ENCODE results near the gene MTIF2. TPM values are rescaled to one million over a fixed set of nuclear protein-coding genes. Genes with fewer than 3 reads are reported as not detected.
"Not testable (repeated sequence)": the region's sequence is repeated elsewhere in the genome, so short reads cannot be mapped to it uniquely, and the experiment has no call there.

MTIF2 gene
- total RNA-seq, 4 donors from 2014 or later: 22.7 to 34.4 (median 33.5) TPM

- H3K36me3 ChIP-seq: no peaks in the 10 kb centered on the region
- H3K27ac ChIP-seq: peak overlapping the region; percentile 70 to 79 (median 77)
- DNase-seq: peak; percentile 63
- peak overlapping the region in 1 of 4 donors; percentile 25 for H3K4me3 ChIP-seq
- intact Hi-C loops (cut with DNase I; ENCODE audit: low total_unique reads) (no loop called here), in situ Hi-C loops (cut with MboI; ENCODE audit: low pct_ligation_motif_present in 1 of 4, low pct_unique_long_range_greater_than_20kb in 1 of 4, low sequenced_read_pairs in 3 of 4) (no loop called here)
- H3K4me1 ChIP-seq: peaks cover 0 to 22% (median 11%) of the 10 kb centered on the region in 4 donors
- no peaks in the 10 kb centered on the region for H3K9me3 ChIP-seq
- no peaks in the 10 kb centered on the region for H3K27me3 ChIP-seq
- 29 to 31% methylated on average over 3 of the region's 3 CpGs for WGBS, 2 donors (ENCODE audit: low coverage in 1 of 2)
- TF ChIP-seq POLR2AphosphoS5 (IDR thresholded peaks at IDR 0.05): peak in 1 of 3 donors; percentile 18
- TF ChIP-seq EP300 (IDR thresholded peaks at IDR 0.05; ENCODE audit: low read depth): no peak
Observed at GRCh38 chr2:55277310-55277709, 8.3 kb upstream of the MTIF2 start.

GRCh38 chr2:55274346-55274745 lies 5.3 kb upstream of the MTIF2 start:
- H3K9me3 ChIP-seq; H3K36me3 ChIP-seq; H3K27ac ChIP-seq; H3K27me3 ChIP-seq; intact Hi-C loops (cut with DNase I; ENCODE audit: low total_unique reads); H3K4me3 ChIP-seq; DNase-seq: not testable (repeated sequence)
- H3K4me1 ChIP-seq: peaks cover 7 to 27% (median 11%) of the 10 kb centered on the region in 4 donors
- 92 to 100% methylated on average over 2 of the region's 2 CpGs for WGBS, 2 donors (ENCODE audit: low coverage in 1 of 2)
- in situ Hi-C loops (cut with MboI; ENCODE audit: low pct_ligation_motif_present in 1 of 4, low pct_unique_long_range_greater_than_20kb in 1 of 4, low sequenced_read_pairs in 3 of 4): loop anchor here in 1 of 4 donors (25.0 kb wide), 1 partner anchor 163 kb away; no protein-coding TSS in a partner anchor

GRCh38 chr2:55269645-55269990 lies 587 bp upstream of the MTIF2 start:
- in situ Hi-C loops (cut with MboI; ENCODE audit: low pct_ligation_motif_present in 1 of 4, low pct_unique_long_range_greater_than_20kb in 1 of 4, low sequenced_read_pairs in 3 of 4) (loop anchor here in 1 of 4 donors (25.0 kb wide), 1 partner anchor 168 kb away; no protein-coding TSS in a partner anchor), intact Hi-C loops (cut with DNase I; ENCODE audit: low total_unique reads) (no loop called here)
- Histone ChIP-seq H3K27ac (peak overlapping the region; percentile 84 to 91 (median 89)), H3K36me3 (peaks cover 0 to 12% (median 0%) of the 10 kb centered on the region in 4 donors), H3K9me3 (no peaks in the 10 kb centered on the region), H3K4me1 (peaks cover 7 to 22% (median 14%) of the 10 kb centered on the region in 4 donors), H3K27me3 (no peaks in the 10 kb centered on the region), H3K4me3 (peak overlapping the region; percentile 24 to 76 (median 58))
- no peak for DNase-seq
- WGBS, 2 donors (ENCODE audit: low coverage in 1 of 2): 41 to 42% methylated on average over 7 of the region's 7 CpGs
- TF ChIP-seq EP300 (IDR thresholded peaks at IDR 0.05; ENCODE audit: low read depth): no peak
- no peak for TF ChIP-seq CTCF (IDR thresholded peaks at IDR 0.05)
- no peak for TF ChIP-seq POLR2A (IDR thresholded peaks at IDR 0.05)
- no peak for TF ChIP-seq POLR2AphosphoS5 (IDR thresholded peaks at IDR 0.05)

- TF ChIP-seq CTCF (IDR thresholded peaks at IDR 0.05) (peak in 2 of 5 experiments; percentile 9 to 11), POLR2A (IDR thresholded peaks at IDR 0.05) (no peak)
- DNase-seq: no peak
- H3K27ac ChIP-seq: peak overlapping the region; percentile 84 to 91 (median 89)
- no peaks in the 10 kb centered on the region for H3K9me3 ChIP-seq
- intact Hi-C loops (cut with DNase I; ENCODE audit: low total_unique reads): no loop called here
- H3K27me3 ChIP-seq: no peaks in the 10 kb centered on the region
- peak overlapping the region; percentile 39 to 76 (median 58) for H3K4me3 ChIP-seq
- WGBS, 2 donors (ENCODE audit: low coverage in 1 of 2): 16% methylated on average over 13 of the region's 13 CpGs
- H3K4me1 ChIP-seq: peaks cover 7 to 22% (median 14%) of the 10 kb centered on the region in 4 donors
- in situ Hi-C loops (cut with MboI; ENCODE audit: low pct_ligation_motif_present in 1 of 4, low pct_unique_long_range_greater_than_20kb in 1 of 4, low sequenced_read_pairs in 3 of 4): loop anchor here in 1 of 4 donors (25.0 kb wide), 1 partner anchor 169 kb away; no protein-coding TSS in a partner anchor
- H3K36me3 ChIP-seq: peaks cover 0 to 24% (median 2%) of the 10 kb centered on the region in 4 donors
Observed at GRCh38 chr2:55268288-55268906, 634 bp downstream of the MTIF2 start.

- H3K4me1 ChIP-seq; H3K27me3 ChIP-seq; H3K27ac ChIP-seq; intact Hi-C loops (cut with DNase I; ENCODE audit: low total_unique reads); DNase-seq; H3K9me3 ChIP-seq; H3K4me3 ChIP-seq: not testable (repeated sequence)
- WGBS, 2 donors (ENCODE audit: low coverage in 1 of 2): 93 to 97% methylated on average over 3 of the region's 3 CpGs
- H3K36me3 ChIP-seq: peaks cover 0 to 67% (median 20%) of the 10 kb centered on the region in 4 donors
- in situ Hi-C loops (cut with MboI; ENCODE audit: low pct_ligation_motif_present in 1 of 4, low pct_unique_long_range_greater_than_20kb in 1 of 4, low sequenced_read_pairs in 3 of 4): loop anchor here in 1 of 4 donors (25.0 kb wide), 1 partner anchor 178 kb away; no protein-coding TSS in a partner anchor
Observed at GRCh38 chr2:55259586-55259985, 9.4 kb downstream of the MTIF2 start.

Data from transverse colon (tissue), 4 donors.